ENCODE measurements around the gene EFCAB8.

Gene EFCAB8

GRCh38 chr20:32970115-32970972, 111.6 kb downstream of the EFCAB8 start:
- Histone ChIP-seq H3K36me3 (replicated peaks; ENCODE audit: insufficient read depth, low read length) (no peaks in the 10 kb centered on the region), H4K20me1 (ENCODE audit: insufficient read depth, low read length) (no peaks in the 10 kb centered on the region), H3K9ac (ENCODE audit: low read length) (no peak overlapping the region), H3K4me2 (ENCODE audit: low read depth, low read length) (no peak overlapping the region), H3K4me3 (ENCODE audit: low read length) (no peak overlapping the region), H3F3A (ENCODE audit: insufficient read depth, low read length) (no peaks in the 10 kb centered on the region), H3K9me2 (replicated peaks; ENCODE audit: insufficient read depth, low read length) (no peaks in the 10 kb centered on the region), H3K27ac (ENCODE audit: low read length) (no peak overlapping the region), H3K27me3 (replicated peaks; ENCODE audit: insufficient read depth, low read length) (no peaks in the 10 kb centered on the region), H3K9me3 (replicated peaks; ENCODE audit: insufficient read depth, low read length) (no peaks in the 10 kb centered on the region), H2AFZ (ENCODE audit: low read length) (no peak overlapping the region), H3K79me2 (ENCODE audit: low read length) (no peaks in the 10 kb centered on the region), H3K4me1 (ENCODE audit: low read length) (peaks cover 17% of the 10 kb centered on the region)
- no peak for TF ChIP-seq EZH2 (optimal IDR thresholded peaks at IDR 0.05; ENCODE audit: low read depth, low read length)
- TF ChIP-seq EZH2phosphoT487 (IDR thresholded peaks at IDR 0.05; ENCODE audit: low read length) = no peak
- TF ChIP-seq CTCF (IDR thresholded peaks at IDR 0.05; ENCODE audit: low read length) = no peak
- DNase-seq = no peak

GRCh38 chr20:32970973-32971300, 112.2 kb downstream of the EFCAB8 start:
- TF ChIP-seq EZH2phosphoT487 (IDR thresholded peaks at IDR 0.05; ENCODE audit: low read length) = no peak
- peaks cover 17% of the 10 kb centered on the region for H3K4me1 ChIP-seq (ENCODE audit: low read length)
- H3K9me2 ChIP-seq (replicated peaks; ENCODE audit: insufficient read depth, low read length) = no peaks in the 10 kb centered on the region
- no peaks in the 10 kb centered on the region for H3F3A ChIP-seq (ENCODE audit: insufficient read depth, low read length)
- no peak overlapping the region for H3K4me3 ChIP-seq (ENCODE audit: low read length)
- no peaks in the 10 kb centered on the region for H3K9me3 ChIP-seq (replicated peaks; ENCODE audit: insufficient read depth, low read length)
- no peak overlapping the region for H3K4me2 ChIP-seq (ENCODE audit: low read depth, low read length)
- H3K27me3 ChIP-seq (replicated peaks; ENCODE audit: insufficient read depth, low read length) = no peaks in the 10 kb centered on the region
- H3K27ac ChIP-seq (ENCODE audit: low read length) = no peak overlapping the region
- H4K20me1 ChIP-seq (ENCODE audit: insufficient read depth, low read length) = no peaks in the 10 kb centered on the region
- no peak for DNase-seq
- H3K79me2 ChIP-seq (ENCODE audit: low read length) = no peaks in the 10 kb centered on the region
- H3K9ac ChIP-seq (ENCODE audit: low read length) = no peak overlapping the region
- no peak overlapping the region for H2AFZ ChIP-seq (ENCODE audit: low read length)
- no peaks in the 10 kb centered on the region for H3K36me3 ChIP-seq (replicated peaks; ENCODE audit: insufficient read depth, low read length)

GRCh38 chr20:32971703-32972161, 113.0 kb downstream of the EFCAB8 start:
- TF ChIP-seq EZH2 (optimal IDR thresholded peaks at IDR 0.05; ENCODE audit: low read depth, low read length) (no peak), EZH2phosphoT487 (IDR thresholded peaks at IDR 0.05; ENCODE audit: low read length) (no peak), CTCF (IDR thresholded peaks at IDR 0.05; ENCODE audit: low read length) (no peak)
- Histone ChIP-seq H3K27ac (ENCODE audit: low read length) (peak overlapping the region; percentile 30; the same call in 1 of the 2 replicates), H3K36me3 (replicated peaks; ENCODE audit: insufficient read depth, low read length) (no peaks in the 10 kb centered on the region), H3K79me2 (ENCODE audit: low read length) (no peaks in the 10 kb centered on the region), H3K4me1 (ENCODE audit: low read length) (peaks cover 17% of the 10 kb centered on the region), H3K4me3 (ENCODE audit: low read length) (no peak overlapping the region), H3K9ac (ENCODE audit: low read length) (no peak overlapping the region), H3K27me3 (replicated peaks; ENCODE audit: insufficient read depth, low read length) (no peaks in the 10 kb centered on the region), H4K20me1 (ENCODE audit: insufficient read depth, low read length) (no peaks in the 10 kb centered on the region), H3K4me2 (ENCODE audit: low read depth, low read length) (peak overlapping the region; percentile 59), H3F3A (ENCODE audit: insufficient read depth, low read length) (no peaks in the 10 kb centered on the region), H3K9me2 (replicated peaks; ENCODE audit: insufficient read depth, low read length) (no peaks in the 10 kb centered on the region), H3K9me3 (replicated peaks; ENCODE audit: insufficient read depth, low read length) (no peaks in the 10 kb centered on the region), H2AFZ (ENCODE audit: low read length) (peak overlapping the region; percentile 81)
- DNase-seq = no peak
